Loucy (cell line): Measurements from ENCODE around the gene QRFP.

Experiments used
- H2AFZ ChIP-seq: fragments of 200-600 bp; sonication (generic); 2 replicates; pipeline ENCODE4 v1.6.0; 2016; ENCODE audit warnings: antibody characterized with exemption, mild to moderate bottlenecking, low read length, moderate library complexity
- H3F3A ChIP-seq: fragments of 200-600 bp; 2 replicates; pipeline ENCODE4 v1.6.0; 2016; ENCODE audit warnings: antibody characterized with exemption, low read depth, mild to moderate bottlenecking
- H3K27me3 ChIP-seq: fragments of 200-600 bp; sonication (generic); 2 replicates; pipeline ENCODE4 v1.6.1; 2014; ENCODE audit warnings: low read length, mild to moderate bottlenecking; ENCODE audit not compliant: insufficient read depth, poor library complexity, severe bottlenecking
- H3K36me3 ChIP-seq: fragments of 200-600 bp; sonication (generic); 2 replicates; pipeline ENCODE4 v1.6.1; 2016; ENCODE audit warnings: low read length; ENCODE audit not compliant: insufficient read depth
- H3K4me1 ChIP-seq: fragments of 200-600 bp; sonication (generic); 2 replicates; pipeline ENCODE4 v1.5.1; 2014; ENCODE audit warnings: low read length, mild to moderate bottlenecking; ENCODE audit not compliant: insufficient read depth, poor library complexity, severe bottlenecking
- H3K4me2 ChIP-seq: fragments of 200-600 bp; sonication (generic); 2 replicates; pipeline ENCODE4 v1.6.0; 2014; ENCODE audit warnings: antibody characterized with exemption, low read length, low read depth, mild to moderate bottlenecking; ENCODE audit not compliant: poor library complexity, severe bottlenecking
- H3K4me3 ChIP-seq: fragments of 200-600 bp; sonication (generic); 2 replicates; pipeline ENCODE4 v1.5.1; 2014; ENCODE audit warnings: low read length, mild to moderate bottlenecking, mixed read lengths; ENCODE audit not compliant: poor library complexity, severe bottlenecking
- H3K79me2 ChIP-seq: fragments of 200-600 bp; sonication (generic); 2 replicates; pipeline ENCODE4 v1.6.1; 2014; ENCODE audit warnings: low read length; ENCODE audit not compliant: insufficient read depth
- H3K9ac ChIP-seq: fragments of 200-600 bp; sonication (generic); 2 replicates; pipeline ENCODE4 v1.6.0; 2014; ENCODE audit warnings: mild to moderate bottlenecking, low read depth, low read length, moderate library complexity; ENCODE audit not compliant: poor library complexity, severe bottlenecking
- H3K9me2 ChIP-seq: fragments of 200-600 bp; sonication (generic); replicated peaks from 2 replicates; pipeline ENCODE4 v1.6.1; 2016; ENCODE audit warnings: low read depth, low read length, mixed read lengths
- H3K9me3 ChIP-seq: fragments of 200-600 bp; sonication (generic); 2 replicates; pipeline ENCODE4 v1.6.1; 2014; ENCODE audit warnings: mild to moderate bottlenecking, antibody characterized with exemption, low read length, low read depth; ENCODE audit not compliant: insufficient read depth
- H4K20me1 ChIP-seq: fragments of 200-600 bp; sonication (generic); 2 replicates; pipeline ENCODE4 v1.6.0; 2014; ENCODE audit warnings: antibody characterized with exemption, low read length, mild to moderate bottlenecking; ENCODE audit not compliant: insufficient read depth, poor library complexity, severe bottlenecking
- CTCF ChIP-seq: fragments of 200-600 bp; sonication (generic); conservative IDR thresholded peaks from 2 replicates; pipeline ENCODE4 v1.5.1; 2014; ENCODE audit warnings: mild to moderate bottlenecking, antibody characterized with exemption, low read length
- EZH2phosphoT487 ChIP-seq: fragments of 200-600 bp; IDR thresholded peaks from 2 replicates; pipeline ENCODE4 v1.6.1; 2018; ENCODE audit warnings: antibody characterized with exemption, mild to moderate bottlenecking, moderate library complexity, borderline replicate concordance

QRFP gene

DNA sequence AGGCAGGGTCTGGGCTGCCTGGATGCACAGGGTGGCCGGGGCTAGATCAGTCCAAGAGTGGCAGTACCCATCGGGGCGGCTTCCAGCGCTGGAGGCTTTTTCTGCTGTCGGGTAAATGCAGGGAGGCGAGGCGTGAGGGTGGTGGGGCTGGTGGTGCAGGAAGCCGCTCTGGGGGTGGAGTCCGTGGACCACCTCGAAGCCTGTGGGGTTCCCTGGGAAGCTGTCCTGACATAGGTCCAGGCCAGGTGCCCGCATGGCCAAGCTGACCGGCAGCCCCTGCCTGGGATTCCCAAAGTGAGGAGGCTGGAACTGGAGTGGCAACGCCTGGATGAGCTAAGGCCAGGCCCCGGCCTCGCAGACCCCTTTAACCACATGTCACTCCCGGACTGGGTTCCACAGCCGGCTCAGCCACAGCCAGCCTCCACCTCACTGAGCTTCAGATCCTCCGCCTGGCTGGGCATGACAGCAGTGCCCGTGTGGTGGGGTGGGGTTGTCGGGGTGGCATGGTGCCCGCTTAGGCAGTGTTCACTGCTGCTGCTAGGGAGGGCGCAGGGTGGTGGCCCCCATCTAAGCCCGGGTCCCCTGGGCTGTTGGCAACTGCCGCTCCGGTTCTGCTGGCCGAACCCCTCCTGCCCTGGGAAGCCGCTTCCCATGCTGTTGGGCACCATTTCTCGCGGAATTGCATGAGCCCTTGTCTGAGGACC lies 1.4 kb upstream of the QRFP start:
- Histone ChIP-seq H3K9me3 (no peaks in the 10 kb centered on the region), H3K9ac (no peak overlapping the region), H3K4me1 (no peaks in the 10 kb centered on the region), H3F3A (no peaks in the 10 kb centered on the region), H4K20me1 (no peaks in the 10 kb centered on the region), H3K27me3 (no peaks in the 10 kb centered on the region), H3K4me2 (no peak overlapping the region), H2AFZ (no peak overlapping the region), H3K36me3 (no peaks in the 10 kb centered on the region), H3K4me3 (no peak overlapping the region), H3K9me2 (no peaks in the 10 kb centered on the region), H3K79me2 (no peaks in the 10 kb centered on the region)
- TF ChIP-seq CTCF (no peak), EZH2phosphoT487 (no peak)

- Histone ChIP-seq H3K4me3 (no peak overlapping the region), H3F3A (no peaks in the 10 kb centered on the region), H2AFZ (no peak overlapping the region), H3K9me2 (no peaks in the 10 kb centered on the region), H3K9me3 (no peaks in the 10 kb centered on the region), H3K79me2 (no peaks in the 10 kb centered on the region), H4K20me1 (no peaks in the 10 kb centered on the region), H3K36me3 (no peaks in the 10 kb centered on the region), H3K27me3 (no peaks in the 10 kb centered on the region), H3K4me2 (no peak overlapping the region), H3K4me1 (no peaks in the 10 kb centered on the region), H3K9ac (no peak overlapping the region)
- TF ChIP-seq EZH2phosphoT487 (no peak), CTCF (no peak)
Measured at GRCh38 chr9:130897105-130897751, 616 bp upstream of the QRFP start.

- no peaks in the 10 kb centered on the region for H3K27me3 ChIP-seq
- no peak overlapping the region for H3K4me3 ChIP-seq
- no peaks in the 10 kb centered on the region for H3F3A ChIP-seq
- H3K4me2 ChIP-seq = no peak overlapping the region
- no peaks in the 10 kb centered on the region for H3K36me3 ChIP-seq
- H3K9me3 ChIP-seq = no peaks in the 10 kb centered on the region
- H3K9ac ChIP-seq = no peak overlapping the region
- H4K20me1 ChIP-seq = no peaks in the 10 kb centered on the region
- no peaks in the 10 kb centered on the region for H3K9me2 ChIP-seq
- H3K79me2 ChIP-seq = no peaks in the 10 kb centered on the region
- no peak overlapping the region for H2AFZ ChIP-seq
- no peaks in the 10 kb centered on the region for H3K4me1 ChIP-seq
- TF ChIP-seq CTCF (no peak), EZH2phosphoT487 (no peak)
Measured at GRCh38 chr9:130895481-130896232, 955 bp downstream of the QRFP start.
